Measurements from ENCODE around the gene PTPRR.

PTPRR gene

DNA sequence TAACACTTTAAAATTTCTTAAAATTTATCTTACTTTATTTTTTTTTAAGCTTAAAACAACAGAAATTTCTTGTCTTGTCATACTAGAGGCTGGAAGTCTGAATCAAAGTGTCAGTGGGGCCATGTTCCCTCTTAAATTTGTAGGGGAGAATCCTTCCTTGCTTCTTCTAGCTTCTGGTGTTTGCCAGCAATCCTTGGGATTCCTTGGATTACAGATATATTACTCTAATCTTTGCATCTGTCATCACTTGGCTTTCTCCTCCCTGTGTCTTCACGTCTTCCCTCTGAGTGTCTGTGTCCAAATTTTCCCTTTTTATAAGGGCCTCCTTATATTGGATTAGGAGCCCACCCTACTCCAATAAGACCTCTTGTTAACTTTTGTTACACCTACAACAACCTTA, 147.7 kb downstream of the PTPRR start:
- TF ChIP-seq EZH2phosphoT487 (IDR thresholded peaks at IDR 0.05; ENCODE audit: borderline replicate concordance): no peak
- TF ChIP-seq, protein P1, sequence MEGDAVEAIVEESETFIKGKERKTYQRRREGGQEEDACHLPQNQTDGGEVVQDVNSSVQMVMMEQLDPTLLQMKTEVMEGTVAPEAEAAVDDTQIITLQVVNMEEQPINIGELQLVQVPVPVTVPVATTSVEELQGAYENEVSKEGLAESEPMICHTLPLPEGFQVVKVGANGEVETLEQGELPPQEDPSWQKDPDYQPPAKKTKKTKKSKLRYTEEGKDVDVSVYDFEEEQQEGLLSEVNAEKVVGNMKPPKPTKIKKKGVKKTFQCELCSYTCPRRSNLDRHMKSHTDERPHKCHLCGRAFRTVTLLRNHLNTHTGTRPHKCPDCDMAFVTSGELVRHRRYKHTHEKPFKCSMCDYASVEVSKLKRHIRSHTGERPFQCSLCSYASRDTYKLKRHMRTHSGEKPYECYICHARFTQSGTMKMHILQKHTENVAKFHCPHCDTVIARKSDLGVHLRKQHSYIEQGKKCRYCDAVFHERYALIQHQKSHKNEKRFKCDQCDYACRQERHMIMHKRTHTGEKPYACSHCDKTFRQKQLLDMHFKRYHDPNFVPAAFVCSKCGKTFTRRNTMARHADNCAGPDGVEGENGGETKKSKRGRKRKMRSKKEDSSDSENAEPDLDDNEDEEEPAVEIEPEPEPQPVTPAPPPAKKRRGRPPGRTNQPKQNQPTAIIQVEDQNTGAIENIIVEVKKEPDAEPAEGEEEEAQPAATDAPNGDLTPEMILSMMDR (conservative IDR thresholded peaks at IDR 0.05; ENCODE audit: low read length): no peak
- no peak overlapping the region for H2AFZ ChIP-seq (ENCODE audit: low read length)
- H4K20me1 ChIP-seq (ENCODE audit: insufficient read depth, low read length, poor library complexity, severe bottlenecking): no peaks in the 10 kb centered on the region
- H3K4me1 ChIP-seq (ENCODE audit: insufficient read depth, low read length, poor library complexity, severe bottlenecking): no peaks in the 10 kb centered on the region
- H3K79me2 ChIP-seq (ENCODE audit: insufficient read depth, low read length): no peaks in the 10 kb centered on the region
- no peaks in the 10 kb centered on the region for H3F3A ChIP-seq (ENCODE audit: low read depth)
- no peaks in the 10 kb centered on the region for H3K27me3 ChIP-seq (ENCODE audit: insufficient read depth, low read length, poor library complexity, severe bottlenecking)
- H3K36me3 ChIP-seq (ENCODE audit: insufficient read depth, low read length): no peaks in the 10 kb centered on the region
- no peaks in the 10 kb centered on the region for H3K9me2 ChIP-seq (replicated peaks; ENCODE audit: low read depth, low read length)
- H3K4me2 ChIP-seq (ENCODE audit: low read depth, low read length, poor library complexity, severe bottlenecking): no peak overlapping the region
- H3K4me3 ChIP-seq (ENCODE audit: low read length, poor library complexity, severe bottlenecking): no peak overlapping the region
- H3K9me3 ChIP-seq (ENCODE audit: insufficient read depth, low read depth, low read length): no peaks in the 10 kb centered on the region
- H3K9ac ChIP-seq (ENCODE audit: low read depth, low read length, poor library complexity, severe bottlenecking): no peak overlapping the region

DNA sequence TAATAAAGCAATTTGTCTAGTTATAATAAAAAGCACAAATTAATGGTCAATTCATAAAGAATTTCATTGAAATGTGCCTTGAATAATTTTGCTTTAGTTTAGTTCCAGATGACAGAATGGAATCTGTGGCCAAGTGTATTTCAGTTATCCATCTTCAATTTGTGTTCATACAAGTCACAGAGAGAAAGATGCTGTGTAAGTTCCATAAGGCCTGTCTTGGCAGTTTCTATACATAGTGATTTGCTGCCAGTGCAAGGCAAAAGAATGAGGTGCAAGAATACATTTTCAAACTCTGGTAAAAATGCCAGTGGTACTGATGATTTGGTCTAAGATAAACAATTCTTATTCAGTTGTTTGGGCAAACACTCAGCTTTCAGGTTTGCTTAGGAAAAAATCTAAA, 149.0 kb downstream of the PTPRR start:
- Histone ChIP-seq H2AFZ (ENCODE audit: low read length) (no peak overlapping the region), H3K9me3 (ENCODE audit: insufficient read depth, low read depth, low read length) (no peaks in the 10 kb centered on the region), H3F3A (ENCODE audit: low read depth) (no peaks in the 10 kb centered on the region), H3K79me2 (ENCODE audit: insufficient read depth, low read length) (no peaks in the 10 kb centered on the region), H3K9ac (ENCODE audit: low read depth, low read length, poor library complexity, severe bottlenecking) (no peak overlapping the region), H4K20me1 (ENCODE audit: insufficient read depth, low read length, poor library complexity, severe bottlenecking) (no peaks in the 10 kb centered on the region), H3K4me2 (ENCODE audit: low read depth, low read length, poor library complexity, severe bottlenecking) (no peak overlapping the region), H3K4me1 (ENCODE audit: insufficient read depth, low read length, poor library complexity, severe bottlenecking) (no peaks in the 10 kb centered on the region), H3K4me3 (ENCODE audit: low read length, poor library complexity, severe bottlenecking) (no peak overlapping the region), H3K36me3 (ENCODE audit: insufficient read depth, low read length) (no peaks in the 10 kb centered on the region), H3K27me3 (ENCODE audit: insufficient read depth, low read length, poor library complexity, severe bottlenecking) (no peaks in the 10 kb centered on the region), H3K9me2 (replicated peaks; ENCODE audit: low read depth, low read length) (no peaks in the 10 kb centered on the region)
- TF ChIP-seq, protein P1 (conservative IDR thresholded peaks at IDR 0.05; ENCODE audit: low read length): no peak
- no peak for TF ChIP-seq EZH2phosphoT487 (IDR thresholded peaks at IDR 0.05; ENCODE audit: borderline replicate concordance)

DNA sequence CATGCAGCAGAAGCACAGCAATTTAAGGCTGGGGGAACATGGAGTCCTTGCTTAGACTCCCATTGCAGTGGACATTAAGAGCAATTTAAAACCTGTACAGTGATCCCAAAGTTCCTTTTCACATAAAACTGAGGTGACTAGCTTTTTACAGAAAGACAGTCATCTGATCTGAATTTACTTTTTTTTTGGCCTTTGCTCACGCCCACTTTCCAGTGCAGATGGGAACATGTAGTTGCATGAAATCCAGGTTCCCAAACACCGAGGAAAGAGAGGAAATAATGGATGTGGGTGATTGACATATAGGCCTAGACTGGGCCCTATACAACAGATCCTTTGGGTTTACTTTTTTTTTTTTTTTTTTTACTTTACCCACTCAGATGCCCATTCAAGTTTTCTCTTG, 156.9 kb downstream of the PTPRR start:
- no peak overlapping the region for H2AFZ ChIP-seq (ENCODE audit: low read length)
- no peak overlapping the region for H3K9ac ChIP-seq (ENCODE audit: low read depth, low read length, poor library complexity, severe bottlenecking)
- H3K4me1 ChIP-seq (ENCODE audit: insufficient read depth, low read length, poor library complexity, severe bottlenecking): no peaks in the 10 kb centered on the region
- no peak overlapping the region for H3K4me3 ChIP-seq (ENCODE audit: low read length, poor library complexity, severe bottlenecking)
- H3K9me2 ChIP-seq (replicated peaks; ENCODE audit: low read depth, low read length): no peaks in the 10 kb centered on the region
- H4K20me1 ChIP-seq (ENCODE audit: insufficient read depth, low read length, poor library complexity, severe bottlenecking): no peaks in the 10 kb centered on the region
- H3K27me3 ChIP-seq (ENCODE audit: insufficient read depth, low read length, poor library complexity, severe bottlenecking): no peaks in the 10 kb centered on the region
- no peaks in the 10 kb centered on the region for H3K36me3 ChIP-seq (ENCODE audit: insufficient read depth, low read length)
- TF ChIP-seq, protein P1 (conservative IDR thresholded peaks at IDR 0.05; ENCODE audit: low read length): no peak
- no peak for TF ChIP-seq EZH2phosphoT487 (IDR thresholded peaks at IDR 0.05; ENCODE audit: borderline replicate concordance)
- no peaks in the 10 kb centered on the region for H3K79me2 ChIP-seq (ENCODE audit: insufficient read depth, low read length)
- H3K9me3 ChIP-seq (ENCODE audit: insufficient read depth, low read depth, low read length): no peaks in the 10 kb centered on the region
- no peak overlapping the region for H3K4me2 ChIP-seq (ENCODE audit: low read depth, low read length, poor library complexity, severe bottlenecking)
- no peaks in the 10 kb centered on the region for H3F3A ChIP-seq (ENCODE audit: low read depth)

Measured in Loucy (cell line).